ENCODE measurements around the gene SLC6A16.

SLC6A16 gene

GRCh38 chr19:49359851-49360820, 35.1 kb upstream of the SLC6A16 start:
- Histone ChIP-seq H3K27ac (ENCODE audit: low read depth, low read length) (no peak overlapping the region), H3K9ac (ENCODE audit: low read length) (no peak overlapping the region), H3K27me3 (ENCODE audit: low read length) (no peaks in the 10 kb centered on the region), H3K4me3 (ENCODE audit: insufficient read depth, low read length, poor library complexity, severe bottlenecking) (no peak overlapping the region), H3K9me3 (ENCODE audit: insufficient read depth, low read length) (no peaks in the 10 kb centered on the region), H3K36me3 (ENCODE audit: low read length) (no peaks in the 10 kb centered on the region), H3F3A (ENCODE audit: insufficient read depth) (no peaks in the 10 kb centered on the region), H3K4me2 (ENCODE audit: low read depth, low read length, poor library complexity, severe bottlenecking) (no peak overlapping the region), H4K20me1 (ENCODE audit: low read depth, low read length) (no peaks in the 10 kb centered on the region), H3K79me2 (ENCODE audit: insufficient read depth, low read length) (no peaks in the 10 kb centered on the region), H3K9me2 (replicated peaks; ENCODE audit: insufficient read depth, low read length) (no peaks in the 10 kb centered on the region), H2AFZ (ENCODE audit: low read depth, low read length, severe bottlenecking) (no peak overlapping the region)
- TF ChIP-seq CTCF (IDR thresholded peaks at IDR 0.05; ENCODE audit: insufficient read depth, low read length, poor library complexity, severe bottlenecking) (no peak), EZH2phosphoT487 (conservative IDR thresholded peaks at IDR 0.05; ENCODE audit: low read length) (no peak)

- Histone ChIP-seq H3K9ac (ENCODE audit: low read length) (no peak overlapping the region), H3K4me3 (ENCODE audit: insufficient read depth, low read length, poor library complexity, severe bottlenecking) (no peak overlapping the region), H3K36me3 (ENCODE audit: low read length) (no peaks in the 10 kb centered on the region), H3K27me3 (ENCODE audit: low read length) (no peaks in the 10 kb centered on the region), H3K79me2 (ENCODE audit: insufficient read depth, low read length) (no peaks in the 10 kb centered on the region), H3F3A (ENCODE audit: insufficient read depth) (no peaks in the 10 kb centered on the region), H2AFZ (ENCODE audit: low read depth, low read length, severe bottlenecking) (no peak overlapping the region), H3K9me2 (replicated peaks; ENCODE audit: insufficient read depth, low read length) (no peaks in the 10 kb centered on the region), H3K27ac (ENCODE audit: low read depth, low read length) (no peak overlapping the region), H3K9me3 (ENCODE audit: insufficient read depth, low read length) (no peaks in the 10 kb centered on the region), H4K20me1 (ENCODE audit: low read depth, low read length) (no peaks in the 10 kb centered on the region), H3K4me2 (ENCODE audit: low read depth, low read length, poor library complexity, severe bottlenecking) (no peak overlapping the region)
- TF ChIP-seq EZH2phosphoT487 (conservative IDR thresholded peaks at IDR 0.05; ENCODE audit: low read length) (no peak), CTCF (IDR thresholded peaks at IDR 0.05; ENCODE audit: insufficient read depth, low read length, poor library complexity, severe bottlenecking) (no peak)
Observed at GRCh38 chr19:49357186-49357585, 32.2 kb upstream of the SLC6A16 start.

- no peak for TF ChIP-seq CTCF (IDR thresholded peaks at IDR 0.05; ENCODE audit: insufficient read depth, low read length, poor library complexity, severe bottlenecking)
- no peak for TF ChIP-seq EZH2phosphoT487 (conservative IDR thresholded peaks at IDR 0.05; ENCODE audit: low read length)
- no peaks in the 10 kb centered on the region for H3F3A ChIP-seq (ENCODE audit: insufficient read depth)
Observed at GRCh38 chr19:49356382-49356781, 31.4 kb upstream of the SLC6A16 start.

More at GRCh38 chr19:49356382-49356781, 31.4 kb upstream of the SLC6A16 start:
- H3K9me3 ChIP-seq (ENCODE audit: insufficient read depth, low read length): no peaks in the 10 kb centered on the region
- no peak overlapping the region for H3K4me2 ChIP-seq (ENCODE audit: low read depth, low read length, poor library complexity, severe bottlenecking)
- no peak overlapping the region for H3K9ac ChIP-seq (ENCODE audit: low read length)
- no peaks in the 10 kb centered on the region for H3K27me3 ChIP-seq (ENCODE audit: low read length)
- no peak overlapping the region for H2AFZ ChIP-seq (ENCODE audit: low read depth, low read length, severe bottlenecking)
- H3K4me3 ChIP-seq (ENCODE audit: insufficient read depth, low read length, poor library complexity, severe bottlenecking): no peak overlapping the region
- no peaks in the 10 kb centered on the region for H4K20me1 ChIP-seq (ENCODE audit: low read depth, low read length)
- H3K79me2 ChIP-seq (ENCODE audit: insufficient read depth, low read length): no peaks in the 10 kb centered on the region
- H3K27ac ChIP-seq (ENCODE audit: low read depth, low read length): no peak overlapping the region
- no peaks in the 10 kb centered on the region for H3K9me2 ChIP-seq (replicated peaks; ENCODE audit: insufficient read depth, low read length)
- no peaks in the 10 kb centered on the region for H3K36me3 ChIP-seq (ENCODE audit: low read length)

Measured in SU-DHL-6 (cell line).